GM18868 (cell line): Measurements from ENCODE around the gene GAREM2.

Source experiments
- ATAC-seq: cut with Tn5 transposase; IDR thresholded peaks from one replicate; pipeline ENCODE4 v1.9.1; 2021; ENCODE audit warnings: mild to moderate bottlenecking, moderate library complexity; ENCODE audit not compliant: unreplicated experiment

Gene GAREM2

GRCh38 chr2:26169226-26169625 is 3.7 kb upstream of the GAREM2 start:
- ATAC-seq: no peak

GRCh38 chr2:26169681-26170414 is 3.0 kb upstream of the GAREM2 start:
- no peak for ATAC-seq

GRCh38 chr2:26170795-26171194 is 2.1 kb upstream of the GAREM2 start:
- no peak for ATAC-seq

DNA sequence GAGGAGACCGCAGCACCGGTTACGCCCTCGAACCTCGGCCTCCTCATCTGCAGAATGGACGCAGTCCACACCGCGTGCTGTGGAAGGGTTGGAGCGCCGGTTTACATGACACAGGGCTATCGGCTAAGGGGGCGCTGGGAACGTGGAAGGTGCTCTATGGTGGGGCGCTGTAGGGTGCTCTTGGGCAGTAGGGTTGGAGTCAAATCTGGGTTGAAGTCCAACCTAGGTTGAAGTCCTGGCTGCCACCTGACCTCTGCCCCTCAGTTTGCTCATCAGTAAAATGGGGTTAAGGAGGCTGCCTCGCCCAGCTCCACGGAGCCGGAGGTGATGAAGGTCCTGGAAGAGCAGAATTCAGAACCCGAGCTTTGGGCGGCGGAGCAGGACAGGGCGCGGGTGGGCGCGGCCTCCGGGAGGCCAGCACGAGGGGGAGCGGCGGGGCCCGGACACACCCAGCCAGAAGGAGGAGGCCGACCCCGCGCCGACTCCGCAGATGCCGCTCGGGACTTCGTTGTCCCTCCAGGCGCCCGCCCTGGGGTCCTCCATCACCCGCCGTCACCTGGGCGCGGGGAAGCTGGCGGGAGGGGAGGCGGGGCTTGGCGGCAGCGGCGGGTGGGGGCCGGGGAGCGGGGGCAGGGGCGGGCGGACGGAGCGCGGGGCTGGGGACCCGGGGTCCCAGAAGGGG is 558 bp upstream of the GAREM2 start:
- no peak for ATAC-seq

GRCh38 chr2:26173776-26174482 is 1.0 kb downstream of the GAREM2 start:
- ATAC-seq: no peak

DNA sequence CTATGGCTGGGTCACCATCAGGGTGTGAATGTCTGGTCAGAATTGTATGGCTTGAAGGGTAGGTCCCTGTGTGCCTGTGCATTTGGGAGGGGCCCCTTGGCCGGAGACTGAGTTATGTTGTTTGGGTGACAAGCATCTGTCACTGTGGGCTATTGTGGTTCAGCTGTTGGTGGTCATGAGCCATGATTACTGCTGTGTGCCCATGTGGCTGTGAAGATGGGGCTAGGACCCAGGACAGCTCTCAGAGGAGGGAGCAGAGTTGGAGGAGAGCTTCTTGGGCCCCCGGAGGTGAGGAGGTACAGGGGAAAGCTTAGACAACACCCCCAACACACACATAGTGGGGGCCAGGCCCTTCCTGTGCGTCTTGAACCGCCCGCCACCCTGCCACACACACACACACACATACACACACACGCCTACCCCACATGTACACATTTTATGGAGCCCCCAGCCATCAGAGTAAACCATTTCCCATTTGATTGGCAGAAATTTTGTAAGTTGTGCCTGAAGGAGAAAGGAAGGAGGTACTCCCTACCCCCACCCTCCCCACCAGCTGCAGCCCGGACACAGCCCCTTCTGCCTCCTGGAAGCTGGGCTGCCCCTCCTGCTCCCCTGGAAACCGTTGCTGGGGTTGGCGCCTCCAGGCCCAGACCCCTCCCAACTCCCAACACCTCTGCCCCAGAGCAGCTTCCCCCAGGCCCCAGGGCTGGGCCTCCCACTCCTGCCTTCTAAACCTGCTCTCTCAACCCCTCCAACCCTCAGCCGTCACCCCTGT is 2.0 kb downstream of the GAREM2 start:
- ATAC-seq: no peak

- no peak for ATAC-seq
Observed at GRCh38 chr2:26175466-26176278, 2.8 kb downstream of the GAREM2 start.

- no peak for ATAC-seq
Observed at GRCh38 chr2:26176279-26176615, 3.4 kb downstream of the GAREM2 start.

DNA sequence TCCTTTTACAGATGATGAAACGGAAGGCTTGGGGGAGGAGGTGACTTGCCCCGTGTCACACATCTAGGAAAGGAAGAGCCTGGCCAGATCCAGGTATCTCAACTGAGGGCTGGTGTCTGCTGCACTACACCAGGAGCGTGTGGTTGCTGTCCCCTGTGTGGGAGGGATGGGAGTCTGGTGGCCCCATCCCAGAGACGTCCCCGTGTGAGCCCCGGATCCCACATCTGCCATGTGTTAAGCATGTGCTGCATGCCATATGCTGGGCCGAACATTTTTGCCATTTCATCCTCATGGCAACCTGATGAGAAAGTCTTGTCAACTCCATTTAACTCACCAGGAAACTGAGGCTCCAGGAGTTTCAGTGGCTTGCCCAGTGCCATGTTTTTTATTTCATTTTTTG is 4.2 kb downstream of the GAREM2 start:
- no peak for ATAC-seq

DNA sequence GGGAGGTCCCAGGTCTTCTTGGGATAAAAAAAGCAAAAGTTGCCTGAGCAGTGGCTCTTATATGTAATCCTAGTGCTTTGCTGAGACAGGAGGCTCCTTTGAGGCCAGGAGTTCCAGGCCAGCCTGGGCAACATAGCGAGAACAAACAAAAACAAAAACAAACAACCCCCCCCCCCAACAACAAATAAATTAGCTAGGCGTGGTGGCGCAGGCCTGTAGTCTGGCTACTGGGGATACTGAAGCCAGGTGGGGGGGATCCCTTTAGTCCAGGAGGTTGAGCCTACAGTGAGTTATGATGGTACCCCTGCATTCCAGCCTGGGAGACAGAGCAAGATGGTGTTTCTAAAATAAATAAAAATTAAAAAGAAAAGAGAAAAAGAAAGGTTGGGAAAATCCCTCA is 5.4 kb downstream of the GAREM2 start:
- ATAC-seq: no peak

- ATAC-seq: no peak
Observed at GRCh38 chr2:26178746-26179436, 6.0 kb downstream of the GAREM2 start.

GRCh38 chr2:26179446-26179913 is 6.6 kb downstream of the GAREM2 start:
- ATAC-seq: no peak

- no peak for ATAC-seq
Observed at GRCh38 chr2:26182441-26182840, 9.6 kb downstream of the GAREM2 start.

- no peak for ATAC-seq
Observed at GRCh38 chr2:26182887-26183630, 10.2 kb downstream of the GAREM2 start.

DNA sequence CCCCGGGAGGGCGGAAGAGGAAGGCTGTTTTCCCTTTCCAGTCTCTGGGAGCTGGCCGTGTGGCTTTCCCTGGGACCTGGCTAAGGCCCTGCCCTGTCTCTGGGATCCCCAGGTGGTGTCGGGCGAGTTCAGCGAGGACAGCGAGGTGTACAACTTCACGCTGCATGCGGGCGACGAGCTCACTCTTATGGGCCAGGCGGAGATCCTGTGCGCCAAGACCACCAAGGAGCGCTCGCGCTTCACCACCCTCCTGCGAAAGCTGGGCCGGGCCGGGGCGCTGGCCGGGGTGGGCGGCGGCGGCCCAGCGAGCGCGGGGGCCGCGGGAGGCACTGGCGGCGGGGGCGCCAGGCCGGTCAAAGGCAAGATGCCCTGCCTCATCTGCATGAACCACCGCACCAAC is 11.2 kb downstream of the GAREM2 start:
- ATAC-seq: no peak

DNA sequence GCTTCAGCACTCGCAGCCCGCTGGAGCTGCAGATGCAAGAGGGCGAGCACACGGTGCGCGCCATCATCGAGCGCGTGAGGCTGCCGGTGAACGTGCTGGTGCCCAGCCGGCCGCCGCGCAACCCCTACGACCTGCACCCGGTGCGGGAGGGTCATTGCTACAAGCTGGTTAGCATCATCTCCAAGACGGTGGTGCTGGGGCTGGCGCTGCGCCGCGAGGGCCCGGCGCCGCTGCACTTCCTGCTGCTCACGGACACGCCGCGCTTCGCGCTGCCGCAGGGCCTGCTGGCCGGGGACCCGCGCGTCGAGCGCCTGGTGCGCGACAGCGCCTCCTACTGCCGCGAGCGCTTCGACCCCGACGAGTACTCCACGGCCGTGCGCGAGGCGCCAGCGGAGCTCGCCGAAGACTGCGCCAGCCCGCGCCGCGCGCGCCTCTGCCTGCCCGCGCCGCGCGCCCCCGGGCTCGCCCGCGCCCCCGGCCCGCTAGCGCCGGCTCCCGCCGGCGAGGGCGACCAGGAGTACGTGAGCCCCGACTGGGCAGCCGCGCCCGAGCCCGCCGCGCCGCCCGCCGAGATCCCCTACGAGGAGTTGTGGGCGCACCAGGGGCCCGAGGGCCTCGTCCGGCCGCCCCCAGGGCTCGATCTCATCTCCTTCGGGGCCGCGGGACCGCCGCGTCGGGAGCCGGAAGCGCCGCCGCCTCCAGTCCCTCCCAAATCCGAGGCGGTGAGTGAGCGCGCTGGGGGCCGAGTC is 11.8 kb downstream of the GAREM2 start:
- peak; percentile 81 for ATAC-seq

- no peak for ATAC-seq
Observed at GRCh38 chr2:26185304-26185928, 12.5 kb downstream of the GAREM2 start.
